GM23338 (cell line): Measurements from ENCODE around the gene NFE2. TPM values are rescaled to one million over a fixed set of nuclear protein-coding genes. Genes with fewer than 3 reads are reported as not detected.
A peak's percentile ranks its signal among the peaks of the same experiment; 100 is the strongest.
"Not testable (repeated sequence)": the region's sequence is repeated elsewhere in the genome, so short reads cannot be mapped to it uniquely, and the experiment has no call there.

Experiments used
- ATAC-seq: fragments of 200-7000 bp; cut with Tn5 transposase; 3 replicates; pipeline ENCODE4 v1.9.1; 2020
- DNase-seq: peaks from one replicate; pipeline ENCODE4 v3.0.0-alpha.2; 2015; ENCODE audit warnings: low spot score
- H2AFZ ChIP-seq: fragments of 200-600 bp; sonication (generic); 2 replicates; pipeline ENCODE4 v1.8.0; 2016; ENCODE audit warnings: antibody characterized with exemption, mild to moderate bottlenecking, moderate library complexity
- H3F3A ChIP-seq: fragments of 200-600 bp; sonication (generic); replicated peaks from 2 replicates; pipeline ENCODE4 v1.8.0; 2017; ENCODE audit warnings: antibody characterized with exemption, mixed run types, low read depth
- H3K27ac ChIP-seq: fragments of 200-600 bp; sonication (generic); 2 replicates; pipeline ENCODE4 v1.6.1; 2016; ENCODE audit warnings: low read depth
- H3K27me3 ChIP-seq: fragments of 200-600 bp; sonication (generic); 2 replicates; pipeline ENCODE4 v1.8.0; 2016; ENCODE audit warnings: mild to moderate bottlenecking, mixed run types, moderate library complexity; ENCODE audit not compliant: insufficient read depth
- H3K36me3 ChIP-seq: fragments of 200-600 bp; sonication (generic); 2 replicates; pipeline ENCODE4 v1.8.0; 2016; ENCODE audit warnings: mild to moderate bottlenecking; ENCODE audit not compliant: insufficient read depth
- H3K4me1 ChIP-seq: fragments of 200-600 bp; sonication (generic); 2 replicates; pipeline ENCODE4 v1.8.0; 2016; ENCODE audit warnings: mild to moderate bottlenecking, moderate library complexity; ENCODE audit not compliant: insufficient read depth
- H3K4me2 ChIP-seq: fragments of 200-600 bp; sonication (generic); 2 replicates; pipeline ENCODE4 v1.7.1; 2017; ENCODE audit warnings: mixed run types
- H3K4me3 ChIP-seq: fragments of 200-600 bp; sonication (generic); 2 replicates; pipeline ENCODE4 v1.6.1; 2016; ENCODE audit warnings: mixed run types
- H3K79me2 ChIP-seq: fragments of 200-600 bp; sonication (generic); replicated peaks from 2 replicates; pipeline ENCODE4 v1.8.0; 2017; ENCODE audit warnings: mild to moderate bottlenecking; ENCODE audit not compliant: insufficient read depth
- H3K9me2 ChIP-seq: fragments of 200-600 bp; sonication (generic); 2 replicates; pipeline ENCODE4 v1.8.0; 2017; ENCODE audit not compliant: insufficient read depth
- H4K20me1 ChIP-seq: fragments of 200-600 bp; sonication (generic); replicated peaks from 2 replicates; pipeline ENCODE4 v1.8.0; 2017; ENCODE audit warnings: mild to moderate bottlenecking; ENCODE audit not compliant: insufficient read depth
- H3K27ac Mint-ChIP-seq: 2 replicates; pipeline ENCODE4 v1.8.0; 2020; ENCODE audit warnings: inconsistent platforms, mild to moderate bottlenecking, moderate library complexity, mixed read lengths
- H3K27me3 Mint-ChIP-seq: 3 replicates; pipeline ENCODE4 v1.8.0; 2022; ENCODE audit warnings: low read depth, mild to moderate bottlenecking, moderate library complexity, mixed read lengths, inconsistent platforms; ENCODE audit not compliant: insufficient read depth, poor library complexity
- H3K36me3 Mint-ChIP-seq: 3 replicates; pipeline ENCODE4 v1.8.0; 2021; ENCODE audit warnings: low read depth, mild to moderate bottlenecking, inconsistent platforms, moderate library complexity, mixed read lengths
- H3K4me1 Mint-ChIP-seq: 3 replicates; pipeline ENCODE4 v1.8.0; 2020; ENCODE audit warnings: mild to moderate bottlenecking, inconsistent platforms, mixed read lengths
- H3K4me3 Mint-ChIP-seq: 3 replicates; pipeline ENCODE4 v1.8.0; 2021; ENCODE audit warnings: moderate library complexity, mild to moderate bottlenecking, inconsistent platforms, mixed read lengths
- H3K9me3 Mint-ChIP-seq: 3 replicates; pipeline ENCODE4 v1.8.0; 2020; ENCODE audit warnings: moderate library complexity, mild to moderate bottlenecking, inconsistent platforms, mixed read lengths
- CREB1 ChIP-seq: fragments of 250-450 bp; sonication (Bioruptor Pico); IDR thresholded peaks from 2 replicates; pipeline ENCODE4 v1.5.0; 2020; ENCODE audit warnings: low read depth, mild to moderate bottlenecking, moderate library complexity
- CTCF ChIP-seq, 2 experiments: fragments of 200-600 bp in 1 of 2; sonication (generic) in 1 of 2; conservative IDR thresholded peaks; 2 replicates each; pipeline versions ENCODE4 v1.5.1 to v1.6.1; 2016 to 2017; ENCODE audit warnings: antibody characterized with exemption in 2 of 2, low read depth in 2 of 2, mild to moderate bottlenecking in 2 of 2, moderate library complexity in 1 of 2
- EZH2phosphoT487 ChIP-seq: fragments of 200-600 bp; sonication (generic); IDR thresholded peaks from one replicate; pipeline ENCODE4 v1.8.1; 2018; ENCODE audit warnings: antibody characterized with exemption; ENCODE audit not compliant: unreplicated experiment
- REST ChIP-seq: IDR thresholded peaks from one replicate; pipeline ENCODE4 v1.6.1; 2018; ENCODE audit warnings: antibody characterized with exemption; ENCODE audit not compliant: unreplicated experiment
- ZNF114 ChIP-seq: fragments of 250-450 bp; sonication (Bioruptor Pico); IDR thresholded peaks from 2 replicates; pipeline ENCODE4 v1.5.0; 2020; ENCODE audit warnings: mild to moderate bottlenecking, moderate library complexity
- polyA plus RNA-seq: library from polyadenylated mRNA; unstranded; fragments of >200 nt; fragmentation: Nextera tagmentation; extraction: Ambion mirVana; gene quantifications from 2 replicates; pipeline ENCODE4 v1.2.1, GENCODE V29; 2016
- total RNA-seq: library from RNA; depleted of rRNA; stranded (reverse); fragments of >200 nt; shearing (Covaris generic); gene quantifications from 2 replicates; pipeline ENCODE4 v1.2.3, GENCODE V29; 2014

Gene NFE2
- total and polyA plus RNA-seq, 2 experiments from 2014 or later = 1.3 to 1.8 TPM

GRCh38 chr12:54281694-54282093 is 19.1 kb downstream of the NFE2 start:
- H3K79me2 ChIP-seq = peaks cover 73% of the 10 kb centered on the region
- peak overlapping the region; percentile 95 for H3K4me2 ChIP-seq
- Mint-ChIP-seq H3K27me3 (peaks cover 22% of the 10 kb centered on the region), H3K4me1 (peaks cover 45% of the 10 kb centered on the region)
- not testable (repeated sequence) for H3K27ac Mint-ChIP-seq, H3K4me3 Mint-ChIP-seq, H3K27me3 ChIP-seq, H3K9me2 ChIP-seq, H2AFZ ChIP-seq, ATAC-seq, H3K9me3 Mint-ChIP-seq, H3K36me3 Mint-ChIP-seq, DNase-seq
- H3K4me3 ChIP-seq = peak overlapping the region; percentile 94
- peaks cover 40% of the 10 kb centered on the region; the same call in 1 of the 2 replicates for H4K20me1 ChIP-seq
- peaks cover 36% of the 10 kb centered on the region for H3K4me1 ChIP-seq
- peaks cover 42% of the 10 kb centered on the region for H3F3A ChIP-seq
- H3K36me3 ChIP-seq = peaks cover 43% of the 10 kb centered on the region
- H3K27ac ChIP-seq = peak overlapping the region; percentile 97

GRCh38 chr12:54281261-54281638 is 19.6 kb downstream of the NFE2 start:
- H3K9me3 Mint-ChIP-seq, ATAC-seq, DNase-seq, H3K4me3 Mint-ChIP-seq, H2AFZ ChIP-seq, H3K9me2 ChIP-seq, H3K36me3 Mint-ChIP-seq, H3K27me3 ChIP-seq, H3K27ac Mint-ChIP-seq: not testable (repeated sequence)
- Histone ChIP-seq H3K4me1 (peaks cover 40% of the 10 kb centered on the region), H3K27ac (peak overlapping the region; percentile 97), H3K36me3 (peaks cover 38% of the 10 kb centered on the region), H3K4me2 (peak overlapping the region; percentile 95), H4K20me1 (peaks cover 41% of the 10 kb centered on the region), H3F3A (peaks cover 38% of the 10 kb centered on the region), H3K4me3 (peak overlapping the region; percentile 94), H3K79me2 (peaks cover 77% of the 10 kb centered on the region)
- H3K4me1 Mint-ChIP-seq = peaks cover 50% of the 10 kb centered on the region
- H3K27me3 Mint-ChIP-seq = peaks cover 18% of the 10 kb centered on the region

GRCh38 chr12:54280468-54281260 is 20.2 kb downstream of the NFE2 start, which contains the start of gene HNRNPA1:
Gene HNRNPA1 (plus strand): TSS chr12:54280726. CDS start chr12:54280808, 82 bp downstream.
- Mint-ChIP-seq H3K4me1 (peaks cover 49% of the 10 kb centered on the region), H3K4me3 (no peak within 1 kb of the TSS), H3K9me3 (peaks cover 7% of the 10 kb centered on the region; the same call in 1 of the 3 replicates), H3K27ac (no peak within 1 kb of the TSS), H3K36me3 (peaks cover 3% of the 10 kb centered on the region), H3K27me3 (peaks cover 14% of the 10 kb centered on the region)
- Histone ChIP-seq H3K9me2 (no peaks in the 10 kb centered on the region), H3K4me3 (peak within 1 kb of the TSS; percentile 94), H3K27me3 (no peaks in the 10 kb centered on the region), H3F3A (peaks cover 33% of the 10 kb centered on the region), H2AFZ (no peak within 1 kb of the TSS), H3K36me3 (peaks cover 34% of the 10 kb centered on the region), H3K4me1 (peaks cover 43% of the 10 kb centered on the region), H3K27ac (peak within 1 kb of the TSS; percentile 97), H3K4me2 (peak within 1 kb of the TSS; percentile 95), H4K20me1 (peaks cover 41% of the 10 kb centered on the region), H3K79me2 (peaks cover 83% of the 10 kb centered on the region)
- peak; percentile 100 for DNase-seq
- peak; percentile 85 for ATAC-seq
- TF ChIP-seq CREB1 (CRISPR knock-in tag) (peak; percentile 93), ZNF114 (no peak), REST (peak; percentile 46), EZH2phosphoT487 (no peak), CTCF (conservative IDR thresholded peaks at IDR 0.05; ENCODE audit: low read depth in 2 of 2) (no peak)
